B cell (primary cell): ENCODE measurements around the gene KCNJ12. TPM values are rescaled to one million over a fixed set of nuclear protein-coding genes. Genes with fewer than 3 reads are reported as not detected.
"Not testable (repeated sequence)": the region's sequence is repeated elsewhere in the genome, so short reads cannot be mapped to it uniquely, and the experiment has no call there.

Source experiments
- ATAC-seq: fragments of 200-7000 bp; cut with Tn5 transposase; one replicate; pipeline ENCODE4 v1.10.0; 2021; ENCODE audit warnings: low read depth, mild to moderate bottlenecking, moderate number of reproducible peaks, moderate library complexity
- CTCF ChIA-PET: fragments of 350-600 bp; sonication (Branson Sonifier 250); formaldehyde crosslinking; loops from one replicate; lab custom pipeline; 2021; ENCODE audit warnings: antibody characterized with exemption, inconsistent platforms; lab: Charles Lee
- POLR2A ChIA-PET: fragments of 350-600 bp; sonication (Branson Sonifier 250); formaldehyde crosslinking; loops from one replicate; lab custom pipeline; 2021; ENCODE audit warnings: antibody characterized with exemption; lab: Charles Lee
- DNase-seq: peaks from one replicate; pipeline ENCODE4 v3.0.0; 2013
- H2AFZ ChIP-seq: 2 replicates; pipeline ENCODE4 v1.6.1; 2012; ENCODE audit warnings: mild to moderate bottlenecking, low read depth, low read length; ENCODE audit not compliant: insufficient read depth, poor library complexity, severe bottlenecking
- H3K27ac ChIP-seq, 2 donors: 1 replicate in 1 of 2; 2 replicates in 1 of 2; pipeline ENCODE4 v1.5.1; 2012 to 2013; ENCODE audit warnings: low read length in 2 of 2, mild to moderate bottlenecking in 2 of 2, moderate library complexity in 1 of 2
- H3K27me3 ChIP-seq, 4 experiments: fragments of 200-600 bp in 1 of 4; sonication (generic) in 1 of 4; replicated peaks in 1 of 4; 1 replicate in 2 of 4; 2 replicates in 2 of 4; pipeline versions ENCODE4 v1.6.1 to v1.7.0; 2013 to 2016; ENCODE audit warnings: low read length in 3 of 4, mild to moderate bottlenecking in 2 of 4, mixed read lengths in 1 of 4, moderate library complexity in 1 of 4; ENCODE audit not compliant: insufficient read depth in 4 of 4, control insufficient read depth in 3 of 4; ENCODE audit errors: control extremely low read depth in 1 of 4
- H3K36me3 ChIP-seq, 2 experiments: replicated peaks in 1 of 2; 1 replicate in 1 of 2; 2 replicates in 1 of 2; pipeline versions ENCODE4 v1.6.1 to v1.7.1; 2013; ENCODE audit warnings: low read length in 1 of 2; ENCODE audit not compliant: insufficient read depth in 2 of 2, control insufficient read depth in 1 of 2; ENCODE audit errors: control extremely low read depth in 1 of 2, extremely low read depth in 1 of 2
- H3K4me1 ChIP-seq, 2 donors: fragments of 200-600 bp in 1 of 2; sonication (generic) in 1 of 2; 1 replicate in 1 of 2; 2 replicates in 1 of 2; pipeline versions ENCODE4 v1.5.1 to v1.6.1; 2013 to 2017; ENCODE audit warnings: low read length in 2 of 2; ENCODE audit not compliant: control insufficient read depth in 2 of 2, insufficient read depth in 2 of 2
- H3K4me2 ChIP-seq: replicated peaks from 2 replicates; pipeline ENCODE3; 2012; ENCODE audit warnings: mild to moderate bottlenecking, low read depth, low read length; ENCODE audit not compliant: poor library complexity, severe bottlenecking
- H3K4me3 ChIP-seq, 5 experiments: fragments of 200-600 bp in 1 of 5; sonication (generic) in 1 of 5; 1 replicate in 3 of 5; 2 replicates in 2 of 5; pipeline versions ENCODE4 v1.5.1 to v1.7.0; 2011 to 2016; ENCODE audit warnings: low read length in 4 of 5, mild to moderate bottlenecking in 4 of 5, low read depth in 2 of 5, control low read depth in 1 of 5, moderate library complexity in 1 of 5; ENCODE audit not compliant: insufficient read depth in 1 of 5; ENCODE audit errors: control extremely low read depth in 1 of 5, extremely low read depth in 1 of 5
- H3K79me2 ChIP-seq: fragments of 200-600 bp; sonication (generic); one replicate; pipeline ENCODE4 v1.6.0; 2016; ENCODE audit warnings: low read length; ENCODE audit not compliant: control insufficient read depth, insufficient read depth
- H3K9ac ChIP-seq: fragments of 200-600 bp; sonication (generic); 2 replicates; pipeline ENCODE4 v1.6.1; 2017; ENCODE audit warnings: mild to moderate bottlenecking, low read length, moderate library complexity
- H3K9me3 ChIP-seq, 3 donors: one replicate each; pipeline versions ENCODE4 v1.6.1 to v1.7.1; 2013; ENCODE audit warnings: low read length in 2 of 3; ENCODE audit not compliant: control insufficient read depth in 2 of 3, insufficient read depth in 1 of 3; ENCODE audit errors: control extremely low read depth in 1 of 3
- H4K20me1 ChIP-seq: 2 replicates; pipeline ENCODE4 v1.6.0; 2012; ENCODE audit warnings: mild to moderate bottlenecking, low read length; ENCODE audit not compliant: insufficient read depth, control insufficient read depth, poor library complexity, severe bottlenecking
- H3K27ac Mint-ChIP-seq: one replicate; pipeline ENCODE4 v1.8.0; 2021; ENCODE audit warnings: mixed read lengths
- H3K27me3 Mint-ChIP-seq: one replicate; pipeline ENCODE4 v1.8.0; 2021; ENCODE audit warnings: mixed read lengths
- H3K4me1 Mint-ChIP-seq: one replicate; pipeline ENCODE4 v1.8.0; 2021; ENCODE audit warnings: mixed read lengths
- H3K4me3 Mint-ChIP-seq: one replicate; pipeline ENCODE4 v1.8.0; 2021; ENCODE audit warnings: mixed read lengths
- H3K9me3 Mint-ChIP-seq: one replicate; pipeline ENCODE4 v1.8.0; 2022; ENCODE audit warnings: mixed read lengths; ENCODE audit not compliant: insufficient read depth
- EZH2 ChIP-seq: IDR thresholded peaks from 2 replicates; pipeline ENCODE4 v1.6.1; 2012; ENCODE audit warnings: borderline replicate concordance, low read depth, mild to moderate bottlenecking, moderate library complexity, low read length; ENCODE audit not compliant: insufficient read depth, poor library complexity, severe bottlenecking
- WGBS: methylation state at CpG from one replicate; pipeline ENCODE4 v1.1.5; 2013; ENCODE audit warnings: missing lambda C conversion rate; ENCODE audit not compliant: insufficient coverage; 5-methylcytosine and 5-hydroxymethylcytosine counted together
- intact Hi-C: fragments of 100-400 bp; cut with micrococcal nuclease; formaldehyde crosslinking; loops from one replicate; pipeline ENCODE4 v1.10.0; 2022
- polyA plus RNA-seq: library from polyadenylated mRNA; depleted of rRNA; stranded (reverse); fragments of >200 nt; gene quantifications from 2 replicates; pipeline ENCODE4 v1.2.3, GENCODE V29; 2012
- total RNA-seq, 2 donors: library from RNA; stranded (reverse); fragments of 120-200 nt in 1 of 2; gene quantifications; 1 replicate in 1 of 2; 2 replicates in 1 of 2; pipeline versions ENCODE4 v1.2.3 to v1.2.4, GENCODE V29; 2013 to 2022
- TF ChIP-seq, protein P1 (sequence below): fragments of 200-600 bp; IDR thresholded peaks from one replicate; pipeline ENCODE4 v1.8.0; 2022; ENCODE audit warnings: antibody characterized with exemption, mild to moderate bottlenecking

KCNJ12 gene
- total and polyA plus RNA-seq, 2 donors (not counting 1 experiment from before 2014, with no cell fraction given) = not detected

DNA sequence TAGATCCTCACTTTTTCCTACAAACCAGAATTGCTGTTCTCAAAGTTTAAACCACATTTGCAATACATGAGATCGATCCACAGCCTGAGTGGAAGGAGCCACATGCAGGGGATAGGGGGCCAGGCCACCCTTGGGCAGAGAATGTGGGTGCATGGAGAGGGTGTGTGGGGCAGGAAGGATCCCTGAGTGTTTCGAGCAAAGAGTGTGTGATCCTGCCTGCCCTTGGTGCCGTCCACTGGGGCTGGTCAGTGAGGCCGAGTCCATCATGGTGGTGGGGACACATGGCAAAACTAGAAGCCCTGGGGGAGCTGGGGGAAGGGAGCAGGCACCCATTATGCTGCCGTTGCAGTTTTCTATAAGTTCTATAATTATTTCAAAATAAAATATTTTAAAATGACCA is 77.8 kb downstream of the KCNJ12 start:
- H3K9me3 ChIP-seq, H4K20me1 ChIP-seq, H3K9me3 Mint-ChIP-seq, CTCF ChIA-PET, H3K27ac ChIP-seq, POLR2A ChIA-PET, H3K9ac ChIP-seq, H3K4me2 ChIP-seq, DNase-seq, H3K79me2 ChIP-seq, H2AFZ ChIP-seq, intact Hi-C loops, ATAC-seq, H3K4me3 Mint-ChIP-seq, H3K4me3 ChIP-seq, H3K36me3 ChIP-seq, H3K27ac Mint-ChIP-seq: not testable (repeated sequence)
- Mint-ChIP-seq H3K4me1 (peaks cover 11% of the 10 kb centered on the region), H3K27me3 (peaks cover 44% of the 10 kb centered on the region)
- Histone ChIP-seq H3K4me1 (peaks cover 0 to 11% of the 10 kb centered on the region in 2 donors), H3K27me3 (peaks cover 0 to 19% (median 1%) of the 10 kb centered on the region in 4 experiments)
- 100% methylated on average over 3 of the region's 5 CpGs for WGBS

DNA sequence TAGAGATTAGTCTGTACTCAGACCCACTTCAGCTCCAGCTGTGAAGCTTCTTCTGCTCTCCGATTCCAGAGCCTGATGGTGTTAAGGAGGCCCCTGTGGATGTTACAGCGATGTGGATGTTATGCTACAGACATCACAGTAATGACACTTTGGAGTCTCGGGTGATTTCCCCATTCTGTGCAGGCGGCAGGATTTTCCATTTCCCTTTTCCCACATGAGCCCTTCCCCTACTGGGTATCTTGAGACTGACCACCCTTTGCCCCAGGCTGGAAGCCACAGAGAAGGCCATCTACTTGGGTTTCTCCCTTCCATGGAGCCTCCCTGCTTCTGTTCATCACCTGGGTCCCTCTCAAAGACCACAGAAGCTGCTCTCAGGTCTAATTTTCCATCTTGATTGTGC is 78.3 kb downstream of the KCNJ12 start:
- Mint-ChIP-seq H3K4me3 (no peak overlapping the region), H3K27ac (no peak overlapping the region), H3K27me3 (peaks cover 45% of the 10 kb centered on the region), H3K4me1 (peaks cover 11% of the 10 kb centered on the region), H3K9me3 (no peaks in the 10 kb centered on the region)
- peaks cover 0 to 19% (median 1%) of the 10 kb centered on the region in 4 experiments for H3K27me3 ChIP-seq
- no peak overlapping the region for H3K4me2 ChIP-seq
- no peak overlapping the region for H3K9ac ChIP-seq
- no peak for TF ChIP-seq EZH2
- TF ChIP-seq, protein P1, sequence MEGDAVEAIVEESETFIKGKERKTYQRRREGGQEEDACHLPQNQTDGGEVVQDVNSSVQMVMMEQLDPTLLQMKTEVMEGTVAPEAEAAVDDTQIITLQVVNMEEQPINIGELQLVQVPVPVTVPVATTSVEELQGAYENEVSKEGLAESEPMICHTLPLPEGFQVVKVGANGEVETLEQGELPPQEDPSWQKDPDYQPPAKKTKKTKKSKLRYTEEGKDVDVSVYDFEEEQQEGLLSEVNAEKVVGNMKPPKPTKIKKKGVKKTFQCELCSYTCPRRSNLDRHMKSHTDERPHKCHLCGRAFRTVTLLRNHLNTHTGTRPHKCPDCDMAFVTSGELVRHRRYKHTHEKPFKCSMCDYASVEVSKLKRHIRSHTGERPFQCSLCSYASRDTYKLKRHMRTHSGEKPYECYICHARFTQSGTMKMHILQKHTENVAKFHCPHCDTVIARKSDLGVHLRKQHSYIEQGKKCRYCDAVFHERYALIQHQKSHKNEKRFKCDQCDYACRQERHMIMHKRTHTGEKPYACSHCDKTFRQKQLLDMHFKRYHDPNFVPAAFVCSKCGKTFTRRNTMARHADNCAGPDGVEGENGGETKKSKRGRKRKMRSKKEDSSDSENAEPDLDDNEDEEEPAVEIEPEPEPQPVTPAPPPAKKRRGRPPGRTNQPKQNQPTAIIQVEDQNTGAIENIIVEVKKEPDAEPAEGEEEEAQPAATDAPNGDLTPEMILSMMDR = no peak
- H2AFZ ChIP-seq = no peak overlapping the region
- no peak overlapping the region for H3K4me3 ChIP-seq
- H3K9me3 ChIP-seq = peaks cover 0 to 10% (median 0%) of the 10 kb centered on the region in 3 donors
- ChIA-PET CTCF (no interaction called here), POLR2A (no interaction called here)
- WGBS = 89% methylated on average over 2 of the region's 4 CpGs
- ATAC-seq (no peak), DNase-seq (no peak)
- no peaks in the 10 kb centered on the region for H3K79me2 ChIP-seq
- no peaks in the 10 kb centered on the region for H4K20me1 ChIP-seq
- peaks cover 0 to 11% of the 10 kb centered on the region in 2 donors for H3K4me1 ChIP-seq
- intact Hi-C loops = no loop called here
- H3K27ac ChIP-seq = no peak overlapping the region
- no peaks in the 10 kb centered on the region for H3K36me3 ChIP-seq
